Breast epithelium (tissue), 4 donors: ENCODE data around the gene SNIP1. TPM values are rescaled to one million over a fixed set of nuclear protein-coding genes. Genes with fewer than 3 reads are reported as not detected.

Experiments
- DNase-seq, 2 donors: peaks; one replicate each; pipeline ENCODE4 v3.0.0-alpha.2; 2019; ENCODE audit warnings: low spot score in 2 of 2
- H3K27ac ChIP-seq, 2 donors: fragments of 200-600 bp; sonication (generic) in 1 of 2; one replicate each; pipeline ENCODE4 v1.5.1; 2016 to 2019; ENCODE audit warnings: mild to moderate bottlenecking in 1 of 2
- H3K27me3 ChIP-seq, 2 donors: fragments of 200-600 bp; sonication (generic) in 1 of 2; one replicate each; pipeline versions ENCODE4 v1.5.1 to v1.6.0; 2017 to 2019; ENCODE audit warnings: control low read depth in 1 of 2, mild to moderate bottlenecking in 1 of 2
- H3K36me3 ChIP-seq: fragments of 200-600 bp; one replicate; pipeline ENCODE4 v1.5.1; 2019
- H3K4me1 ChIP-seq, 2 donors: fragments of 200-600 bp; sonication (generic); one replicate each; pipeline ENCODE4 v1.5.1; 2016 to 2019; ENCODE audit warnings: control low read depth in 1 of 2
- H3K4me3 ChIP-seq, 3 donors: fragments of 200-600 bp; sonication (generic); 1 replicate in 2 of 3; 2 replicates in 1 of 3; pipeline ENCODE4 v1.5.1; 2016 to 2019; ENCODE audit warnings: mild to moderate bottlenecking in 3 of 3, moderate library complexity in 2 of 3
- H3K9me3 ChIP-seq, 2 donors: fragments of 200-600 bp; sonication (generic) in 1 of 2; one replicate each; pipeline ENCODE4 v1.5.1; 2016 to 2019; ENCODE audit warnings: control low read depth in 1 of 2
- POLR2A ChIP-seq: fragments of 450-650 bp; IDR thresholded peaks from one replicate; pipeline ENCODE4 v1.6.1; 2016; ENCODE audit warnings: antibody characterized with exemption, mild to moderate bottlenecking, moderate library complexity
- POLR2AphosphoS5 ChIP-seq, 3 donors: sonication (generic); formaldehyde crosslinking; IDR thresholded peaks; one replicate each; pipeline ENCODE4 v1.6.1; 2017; ENCODE audit warnings: antibody characterized with exemption in 3 of 3
- intact Hi-C: fragments of 100-400 bp; cut with DNase I; formaldehyde crosslinking; loops from one replicate; pipeline ENCODE4 v1.15.1; 2023; ENCODE audit warnings: low total_unique reads
- total RNA-seq, 3 donors: library from RNA; depleted of rRNA; stranded (reverse); fragments of >200 nt; gene quantifications; one replicate each; pipeline ENCODE4 v1.1.0, GENCODE V29; 2016
- TF ChIP-seq, protein P1 (sequence below), 3 donors: fragments of 450-650 bp; IDR thresholded peaks; one replicate each; pipeline ENCODE4 v1.5.1; 2016 to 2017; ENCODE audit warnings: antibody characterized with exemption in 3 of 3, mild to moderate bottlenecking in 3 of 3, moderate library complexity in 3 of 3

Gene SNIP1
- total RNA-seq, 3 donors from 2014 or later, result 11.4 to 22.7 (median 14.7) TPM

DNA sequence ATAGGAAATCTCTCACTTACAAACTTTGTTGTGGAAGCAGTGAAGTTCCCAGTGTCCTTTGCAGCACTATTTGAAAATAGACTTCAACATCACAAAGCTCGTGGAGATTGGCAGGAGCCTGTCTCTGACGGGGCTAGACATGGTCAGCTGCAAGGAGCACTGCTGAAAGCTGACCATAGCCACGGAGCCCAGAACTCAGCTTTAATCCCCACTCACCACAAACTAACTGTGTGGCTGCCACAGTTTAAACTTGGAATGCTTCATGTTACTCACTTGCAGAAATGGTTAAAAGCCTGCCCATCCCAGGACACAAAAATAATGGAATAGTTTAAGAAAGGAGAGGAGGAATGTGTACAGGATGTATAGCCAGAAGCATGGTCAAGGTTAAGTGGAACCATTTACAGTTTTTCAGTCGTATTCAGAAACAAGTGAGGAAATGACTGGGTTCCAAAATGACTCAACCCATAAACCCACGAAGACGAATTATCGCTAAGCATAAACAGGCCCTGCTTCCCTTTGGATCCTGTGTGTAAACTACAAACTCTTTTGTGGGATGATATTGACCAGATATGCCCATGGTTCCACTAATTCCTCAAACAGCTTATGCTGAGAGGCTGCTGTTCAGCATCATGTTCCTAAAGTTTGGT, 20.9 kb upstream of the SNIP1 start:
- no peak for DNase-seq
- H3K27me3 ChIP-seq, result no peaks in the 10 kb centered on the region
- H3K4me3 ChIP-seq, result no peak overlapping the region
- no peaks in the 10 kb centered on the region for H3K9me3 ChIP-seq
- H3K27ac ChIP-seq, result peak overlapping the region; percentile 16 to 50
- H3K4me1 ChIP-seq, result no peaks in the 10 kb centered on the region
- TF ChIP-seq POLR2AphosphoS5 (IDR thresholded peaks at IDR 0.05), result no peak
- TF ChIP-seq POLR2A, result no peak
- TF ChIP-seq, protein P1, sequence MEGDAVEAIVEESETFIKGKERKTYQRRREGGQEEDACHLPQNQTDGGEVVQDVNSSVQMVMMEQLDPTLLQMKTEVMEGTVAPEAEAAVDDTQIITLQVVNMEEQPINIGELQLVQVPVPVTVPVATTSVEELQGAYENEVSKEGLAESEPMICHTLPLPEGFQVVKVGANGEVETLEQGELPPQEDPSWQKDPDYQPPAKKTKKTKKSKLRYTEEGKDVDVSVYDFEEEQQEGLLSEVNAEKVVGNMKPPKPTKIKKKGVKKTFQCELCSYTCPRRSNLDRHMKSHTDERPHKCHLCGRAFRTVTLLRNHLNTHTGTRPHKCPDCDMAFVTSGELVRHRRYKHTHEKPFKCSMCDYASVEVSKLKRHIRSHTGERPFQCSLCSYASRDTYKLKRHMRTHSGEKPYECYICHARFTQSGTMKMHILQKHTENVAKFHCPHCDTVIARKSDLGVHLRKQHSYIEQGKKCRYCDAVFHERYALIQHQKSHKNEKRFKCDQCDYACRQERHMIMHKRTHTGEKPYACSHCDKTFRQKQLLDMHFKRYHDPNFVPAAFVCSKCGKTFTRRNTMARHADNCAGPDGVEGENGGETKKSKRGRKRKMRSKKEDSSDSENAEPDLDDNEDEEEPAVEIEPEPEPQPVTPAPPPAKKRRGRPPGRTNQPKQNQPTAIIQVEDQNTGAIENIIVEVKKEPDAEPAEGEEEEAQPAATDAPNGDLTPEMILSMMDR (IDR thresholded peaks at IDR 0.05), result no peak
- intact Hi-C loops, result no loop called here
- H3K36me3 ChIP-seq, result peaks cover 3% of the 10 kb centered on the region

DNA sequence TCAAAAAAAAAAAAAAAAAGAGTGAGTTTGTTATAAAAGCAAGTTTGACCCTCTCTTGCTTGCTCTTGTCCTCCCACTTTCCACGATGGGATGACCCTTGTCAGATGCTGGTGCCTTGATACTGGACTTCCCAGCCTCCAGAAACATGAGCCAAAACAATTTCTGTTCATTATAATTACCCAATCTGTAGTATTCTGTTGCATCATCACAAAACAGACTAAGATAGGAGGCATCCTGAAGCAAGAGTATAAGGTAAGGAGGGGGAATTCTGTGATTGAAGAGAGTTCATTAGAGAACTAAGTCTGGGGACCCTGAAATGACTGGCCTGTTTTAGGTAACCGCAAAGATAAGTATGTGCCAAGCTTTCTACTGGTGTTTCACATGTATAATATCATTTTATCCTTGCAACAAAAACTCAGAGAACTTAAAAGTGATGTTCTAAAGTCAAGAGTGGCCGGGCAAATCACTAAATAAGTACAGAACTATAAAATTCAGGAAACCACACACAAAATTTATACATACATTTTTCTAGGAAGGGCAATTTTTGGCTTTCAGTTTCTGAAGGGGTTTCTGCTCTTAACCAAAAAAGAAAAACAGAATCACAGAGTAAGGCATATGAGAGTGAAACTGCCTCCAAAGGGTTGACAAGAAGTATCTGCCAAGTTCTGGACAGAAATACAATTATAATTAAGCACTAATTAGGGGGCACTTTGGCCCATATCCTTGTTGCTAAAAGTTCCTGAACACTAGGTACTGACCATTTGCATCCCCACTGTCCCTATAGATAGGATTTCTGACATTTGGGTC, 16.6 kb upstream of the SNIP1 start:
- Histone ChIP-seq H3K27ac (no peak overlapping the region), H3K27me3 (no peaks in the 10 kb centered on the region), H3K4me1 (no peaks in the 10 kb centered on the region), H3K36me3 (peaks cover 6% of the 10 kb centered on the region), H3K4me3 (no peak overlapping the region), H3K9me3 (no peaks in the 10 kb centered on the region)
- intact Hi-C loops, result no loop called here
- DNase-seq, result no peak
- TF ChIP-seq, protein P1 (IDR thresholded peaks at IDR 0.05), result no peak
- TF ChIP-seq POLR2AphosphoS5 (IDR thresholded peaks at IDR 0.05) (no peak), POLR2A (no peak)

DNA sequence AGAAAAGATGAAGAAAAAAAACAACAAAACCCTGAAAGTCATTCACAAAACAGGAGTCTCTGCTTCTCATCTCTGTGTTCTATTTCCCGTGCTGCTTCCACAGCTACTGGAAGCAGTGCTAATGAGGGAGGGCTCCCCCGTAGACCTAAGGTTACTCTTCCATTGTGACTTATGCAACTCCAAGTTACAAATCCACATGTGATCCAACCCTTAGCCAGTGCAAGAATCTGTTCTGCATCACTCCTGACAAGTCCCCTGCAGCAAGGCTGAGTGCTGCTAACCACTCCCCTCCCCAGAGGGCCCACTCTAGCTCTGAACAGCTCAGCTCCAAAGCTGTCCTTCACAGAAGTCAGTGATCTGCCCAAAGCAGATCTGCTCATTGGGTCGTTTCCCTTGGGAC, 12.9 kb upstream of the SNIP1 start:
- no peak overlapping the region for H3K27ac ChIP-seq
- intact Hi-C loops, result no loop called here
- no peaks in the 10 kb centered on the region for H3K27me3 ChIP-seq
- H3K36me3 ChIP-seq, result peaks cover 10% of the 10 kb centered on the region
- no peaks in the 10 kb centered on the region for H3K4me1 ChIP-seq
- DNase-seq, result no peak
- no peaks in the 10 kb centered on the region for H3K9me3 ChIP-seq
- TF ChIP-seq POLR2AphosphoS5 (IDR thresholded peaks at IDR 0.05) (peak in 1 of 3 donors; percentile 39), POLR2A (no peak)
- no peak overlapping the region for H3K4me3 ChIP-seq

DNA sequence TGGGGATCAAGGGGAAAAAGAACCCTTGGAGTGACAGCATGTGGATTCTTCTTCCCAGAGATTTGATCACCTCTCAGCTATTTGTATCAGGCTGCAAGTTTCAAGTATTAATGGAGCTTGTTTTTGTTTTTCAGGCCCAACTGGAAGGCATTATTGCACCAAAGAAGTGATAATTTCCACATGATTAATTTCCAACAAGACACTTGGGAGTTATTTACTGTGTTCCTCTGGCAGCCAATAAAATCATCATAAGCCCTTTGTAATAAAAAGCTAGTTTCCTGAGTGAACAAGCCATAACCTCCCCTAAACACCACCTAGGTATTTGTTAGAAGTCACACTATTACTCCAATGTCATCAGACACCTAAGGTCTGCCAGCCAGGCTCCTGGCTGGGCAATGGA, 10.8 kb upstream of the SNIP1 start:
- H3K4me1 ChIP-seq, result no peaks in the 10 kb centered on the region
- H3K27me3 ChIP-seq, result no peaks in the 10 kb centered on the region
- intact Hi-C loops, result loop anchor here (5.0 kb wide), 1 partner anchor 282 kb away; no protein-coding TSS in a partner anchor
- no peak overlapping the region for H3K4me3 ChIP-seq
- H3K9me3 ChIP-seq, result no peaks in the 10 kb centered on the region
- H3K36me3 ChIP-seq, result peaks cover 10% of the 10 kb centered on the region
- TF ChIP-seq, protein P1 (IDR thresholded peaks at IDR 0.05), result no peak
- TF ChIP-seq POLR2AphosphoS5 (IDR thresholded peaks at IDR 0.05) (no peak), POLR2A (no peak)
- no peak overlapping the region for H3K27ac ChIP-seq
- no peak for DNase-seq

DNA sequence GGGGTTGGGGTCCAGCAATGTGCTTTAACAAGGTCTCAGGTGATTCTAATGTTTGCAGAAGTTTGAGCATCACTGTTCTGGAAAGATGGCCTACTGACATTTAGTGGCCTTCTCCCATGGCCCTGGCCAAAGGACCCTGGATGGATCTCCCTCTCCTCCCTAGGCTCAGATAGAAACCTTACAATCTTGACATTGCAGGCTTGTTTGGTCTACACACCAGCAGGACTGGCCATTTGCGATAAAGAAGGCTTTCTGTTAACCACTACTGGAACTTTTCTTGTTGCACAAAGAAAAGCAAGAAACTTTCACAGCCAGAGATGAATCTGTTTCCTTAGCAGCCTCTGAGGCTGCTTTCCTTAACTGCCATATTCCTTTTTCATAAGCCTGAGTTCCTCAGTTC, 8.9 kb upstream of the SNIP1 start:
- Histone ChIP-seq H3K36me3 (peaks cover 10% of the 10 kb centered on the region), H3K27me3 (no peaks in the 10 kb centered on the region)
- intact Hi-C loops, result loop anchor here (5.0 kb wide), 1 partner anchor 284 kb away; no protein-coding TSS in a partner anchor

More for the DNA sequence above, 8.9 kb upstream of the SNIP1 start:
- H3K4me1 ChIP-seq, result no peaks in the 10 kb centered on the region
- TF ChIP-seq, protein P1 (IDR thresholded peaks at IDR 0.05), result no peak
- no peak overlapping the region for H3K4me3 ChIP-seq
- H3K9me3 ChIP-seq, result no peaks in the 10 kb centered on the region
- no peak for DNase-seq
- H3K27ac ChIP-seq, result no peak overlapping the region
